Gastroesophageal sphincter (tissue), 4 donors: ENCODE measurements around the gene GMDS. TPM values are rescaled to one million over a fixed set of nuclear protein-coding genes. Genes with fewer than 3 reads are reported as not detected.
"Not testable (repeated sequence)": the region's sequence is repeated elsewhere in the genome, so short reads cannot be mapped to it uniquely, and the experiment has no call there.

Source experiments
- ATAC-seq: fragments of 150-250 bp; one replicate; pipeline ENCODE4 v1.9.1; 2016; ENCODE audit warnings: mild to moderate bottlenecking, moderate library complexity
- H3K27ac ChIP-seq, 4 donors: fragments of 200-600 bp; sonication (generic) in 3 of 4; 1 replicate in 3 of 4; 2 replicates in 1 of 4; pipeline ENCODE4 v1.5.1; 2016 to 2019
- H3K27me3 ChIP-seq: fragments of 200-600 bp; sonication (generic); one replicate; pipeline ENCODE4 v1.5.1; 2019
- H3K36me3 ChIP-seq, 2 donors: fragments of 200-600 bp; sonication (generic); one replicate each; pipeline ENCODE4 v1.5.1; 2019; ENCODE audit warnings: control low read depth in 1 of 2
- H3K4me1 ChIP-seq, 3 donors: fragments of 200-600 bp; sonication (generic); 1 replicate in 2 of 3; 2 replicates in 1 of 3; pipeline ENCODE4 v1.5.1; 2016 to 2019; ENCODE audit warnings: control low read depth in 2 of 3
- H3K4me3 ChIP-seq, 2 donors: fragments of 200-600 bp; sonication (generic); one replicate each; pipeline ENCODE4 v1.5.1; 2019; ENCODE audit warnings: mild to moderate bottlenecking in 1 of 2, moderate library complexity in 1 of 2
- H3K9me3 ChIP-seq, 3 donors: fragments of 200-600 bp; sonication (generic); one replicate each; pipeline ENCODE4 v1.5.1; 2017 to 2019; ENCODE audit warnings: control low read depth in 2 of 3
- CTCF ChIP-seq, 4 experiments: fragments of 200-600 bp in 2 of 4; fragments of 450-650 bp in 2 of 4; sonication (generic) in 1 of 4; IDR thresholded peaks; one replicate each; pipeline ENCODE4 v1.5.1; 2017 to 2019; ENCODE audit warnings: antibody characterized with exemption in 4 of 4, mild to moderate bottlenecking in 2 of 4, moderate library complexity in 2 of 4
- EP300 ChIP-seq: sonication (generic); formaldehyde crosslinking; IDR thresholded peaks from one replicate; pipeline ENCODE4 v1.6.1; 2017; ENCODE audit warnings: antibody characterized with exemption, mild to moderate bottlenecking
- POLR2A ChIP-seq, 2 donors: fragments of 450-650 bp; IDR thresholded peaks; one replicate each; pipeline ENCODE4 v1.6.1; 2017; ENCODE audit warnings: antibody characterized with exemption in 2 of 2, mild to moderate bottlenecking in 2 of 2, moderate library complexity in 1 of 2
- POLR2AphosphoS5 ChIP-seq: sonication (generic); formaldehyde crosslinking; IDR thresholded peaks from one replicate; pipeline ENCODE4 v1.6.1; 2017; ENCODE audit warnings: antibody characterized with exemption
- WGBS, 2 donors: methylation state at CpG; one replicate each; pipeline ENCODE4 v1.1.5; 2018; ENCODE audit warnings: low coverage in 1 of 2; 5-methylcytosine and 5-hydroxymethylcytosine counted together
- total RNA-seq, 4 donors: library from RNA; depleted of rRNA; stranded (reverse); fragments of >200 nt; gene quantifications; one replicate each; pipeline ENCODE4 v1.1.0, GENCODE V29; 2016

Gene GMDS
- total RNA-seq, 4 donors from 2014 or later = 5.0 to 14.7 (median 6.4) TPM

DNA sequence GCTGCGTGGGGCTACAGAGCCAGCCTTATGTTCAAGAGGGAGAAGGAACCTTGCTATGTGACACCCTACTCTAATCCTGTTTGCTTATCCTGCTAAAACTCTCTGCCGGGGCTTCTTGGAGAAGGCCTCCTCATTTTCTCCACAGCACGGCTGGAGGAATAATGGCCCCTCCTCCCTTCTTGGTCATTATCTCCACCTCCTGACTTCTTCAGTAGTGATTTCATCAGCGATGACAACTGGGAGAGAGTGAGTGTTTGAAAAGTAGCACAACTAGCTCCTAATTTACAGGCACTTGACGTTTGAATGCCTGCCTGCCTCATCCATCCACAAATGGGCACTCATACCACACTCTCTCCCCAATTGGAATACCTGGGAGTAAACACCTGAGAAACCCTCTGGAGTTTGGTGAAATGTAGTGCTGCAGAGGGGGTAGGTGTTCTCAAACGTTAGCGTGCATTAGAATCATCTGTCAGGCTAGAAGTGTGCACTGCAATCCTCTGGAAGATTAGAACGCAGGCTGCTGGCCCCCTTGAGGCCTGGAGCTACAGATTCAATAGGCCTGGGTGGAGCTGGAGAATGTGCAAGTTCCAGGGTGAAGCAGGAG is 487.2 kb downstream of the GMDS start:
- peaks cover 0 to 6% (median 0%) of the 10 kb centered on the region in 3 donors for H3K9me3 ChIP-seq
- H3K4me1 ChIP-seq = no peaks in the 10 kb centered on the region
- no peak overlapping the region for H3K4me3 ChIP-seq
- TF ChIP-seq POLR2A (IDR thresholded peaks at IDR 0.05) (no peak), CTCF (IDR thresholded peaks at IDR 0.05) (no peak), EP300 (no peak), POLR2AphosphoS5 (no peak)
- WGBS, 2 donors = 40 to 48% methylated on average over 2 to 5 of the region's 8 CpGs
- no peak for ATAC-seq
- H3K36me3 ChIP-seq = no peaks in the 10 kb centered on the region
- H3K27me3 ChIP-seq = no peaks in the 10 kb centered on the region
- H3K27ac ChIP-seq = no peak overlapping the region

- TF ChIP-seq EP300 (no peak), POLR2AphosphoS5 (no peak), CTCF (IDR thresholded peaks at IDR 0.05) (no peak), POLR2A (IDR thresholded peaks at IDR 0.05) (no peak)
- Histone ChIP-seq H3K36me3 (no peaks in the 10 kb centered on the region), H3K27me3 (no peaks in the 10 kb centered on the region), H3K9me3 (peaks cover 0 to 11% (median 0%) of the 10 kb centered on the region in 3 donors), H3K4me1 (no peaks in the 10 kb centered on the region), H3K27ac (no peak overlapping the region), H3K4me3 (no peak overlapping the region)
- ATAC-seq = no peak
- WGBS, 2 donors = 74 to 81% methylated on average over 6 to 8 of the region's 8 CpGs
Measured at GRCh38 chr6:1757131-1757530, 488.3 kb downstream of the GMDS start.

GRCh38 chr6:1756472-1757129 is 488.8 kb downstream of the GMDS start:
- Histone ChIP-seq H3K36me3 (no peaks in the 10 kb centered on the region), H3K27me3 (no peaks in the 10 kb centered on the region), H3K4me1 (no peaks in the 10 kb centered on the region), H3K27ac (no peak overlapping the region), H3K4me3 (no peak overlapping the region), H3K9me3 (peaks cover 0 to 14% (median 0%) of the 10 kb centered on the region in 3 donors)
- ATAC-seq = peak; percentile 28
- 62 to 83% methylated on average over 6 to 7 of the region's 14 CpGs for WGBS, 2 donors
- TF ChIP-seq CTCF (IDR thresholded peaks at IDR 0.05) = no peak
- no peak for TF ChIP-seq POLR2AphosphoS5
- no peak for TF ChIP-seq EP300
- TF ChIP-seq POLR2A (IDR thresholded peaks at IDR 0.05) = no peak

DNA sequence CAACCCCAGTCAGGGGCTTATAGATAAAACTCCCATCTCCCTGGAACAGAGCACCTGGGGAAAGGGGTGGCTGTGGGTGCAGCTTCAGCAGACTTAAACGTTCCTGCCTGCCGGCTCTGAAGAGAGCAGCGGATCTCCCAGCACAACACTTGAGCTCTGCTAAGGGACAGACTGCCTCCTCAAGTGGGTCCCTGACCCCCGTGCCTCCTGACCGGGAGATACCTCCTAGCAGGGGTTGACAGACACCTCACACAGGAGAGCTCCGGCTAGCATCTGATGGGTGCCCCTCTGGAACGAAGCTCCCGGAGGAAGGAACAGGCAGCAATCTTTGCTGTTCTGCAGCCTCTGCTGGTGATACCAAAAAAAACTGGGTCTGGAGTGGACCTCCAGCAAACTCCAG is 494.3 kb downstream of the GMDS start:
- H3K9me3 ChIP-seq = peaks cover 0 to 19% (median 0%) of the 10 kb centered on the region in 3 donors
- not testable (repeated sequence) for H3K4me1 ChIP-seq
- whole genome bisulfite sequencing, 2 donors = 100% methylated on average over 1 to 2 of the region's 8 CpGs

GRCh38 chr6:1749041-1749440 is 496.4 kb downstream of the GMDS start:
- 95% methylated on average over 3 of the region's 6 CpGs; no CpG with 5 or more reads in 1 of the 2 donors for WGBS, 2 donors

More for the DNA sequence above, 494.3 kb downstream of the GMDS start:
- not testable (repeated sequence) for H3K27me3 ChIP-seq, ATAC-seq, H3K36me3 ChIP-seq, H3K4me3 ChIP-seq, H3K27ac ChIP-seq

More at GRCh38 chr6:1749041-1749440, 496.4 kb downstream of the GMDS start:
- Histone ChIP-seq H3K36me3 (no peaks in the 10 kb centered on the region), H3K4me1 (no peaks in the 10 kb centered on the region), H3K4me3 (no peak overlapping the region), H3K27ac (no peak overlapping the region), H3K9me3 (peaks cover 0 to 19% (median 0%) of the 10 kb centered on the region in 3 donors), H3K27me3 (no peaks in the 10 kb centered on the region)
- TF ChIP-seq POLR2AphosphoS5 (no peak), EP300 (no peak), POLR2A (IDR thresholded peaks at IDR 0.05) (no peak), CTCF (IDR thresholded peaks at IDR 0.05) (no peak)
- no peak for ATAC-seq
